Body of pancreas (tissue), 4 donors: ENCODE measurements around the gene MMP11. TPM values are rescaled to one million over a fixed set of nuclear protein-coding genes. Genes with fewer than 3 reads are reported as not detected.

Experiments used
- ATAC-seq: fragments of 150-250 bp; one replicate; pipeline ENCODE4 v1.9.1; 2016
- DNase-seq, 4 donors: peaks; one replicate each; pipeline ENCODE4 v3.0.0-alpha.2; 2019
- H3K27ac ChIP-seq, 4 donors: fragments of 200-600 bp; sonication (generic); 1 replicate in 3 of 4; 2 replicates in 1 of 4; pipeline versions ENCODE4 v1.5.1 to v1.6.1; 2016 to 2019; ENCODE audit warnings: mild to moderate bottlenecking in 1 of 4, mixed read lengths in 1 of 4, moderate library complexity in 1 of 4
- H3K27me3 ChIP-seq, 2 donors: fragments of 200-600 bp; sonication (generic); one replicate each; pipeline ENCODE4 v1.6.0; 2016; ENCODE audit warnings: mild to moderate bottlenecking in 1 of 2
- H3K36me3 ChIP-seq, 2 donors: fragments of 200-600 bp; sonication (generic); replicated peaks in 1 of 2; 2 replicates each; pipeline ENCODE4 v1.5.1; 2016; ENCODE audit warnings: low read depth in 2 of 2; ENCODE audit not compliant: insufficient read depth in 1 of 2
- H3K4me1 ChIP-seq: fragments of 200-600 bp; sonication (generic); one replicate; pipeline ENCODE4 v1.6.0; 2016
- H3K4me3 ChIP-seq, 2 donors: fragments of 200-600 bp; sonication (generic); 1 replicate in 1 of 2; 2 replicates in 1 of 2; pipeline ENCODE4 v1.5.1; 2016 to 2019
- H3K9me3 ChIP-seq, 3 donors: fragments of 200-600 bp; sonication (generic); 1 replicate in 2 of 3; 2 replicates in 1 of 3; pipeline ENCODE4 v1.5.1; 2016
- CTCF ChIP-seq, 7 experiments: fragments of 450-650 bp in 4 of 7; fragments of 200-600 bp in 3 of 7; sonication (generic) in 3 of 7; IDR thresholded peaks; one replicate each; pipeline ENCODE4 v1.5.1; 2016 to 2019; ENCODE audit warnings: antibody characterized with exemption in 7 of 7
- POLR2A ChIP-seq, 3 donors: fragments of 450-650 bp; IDR thresholded peaks; one replicate each; pipeline ENCODE4 v1.6.1; 2016; ENCODE audit warnings: antibody characterized with exemption in 3 of 3, mild to moderate bottlenecking in 2 of 3
- WGBS, 2 donors: methylation state at CpG; one replicate each; pipeline ENCODE4 v1.1.5; 2017; 5-methylcytosine and 5-hydroxymethylcytosine counted together
- intact Hi-C: fragments of 100-400 bp; cut with DNase I; formaldehyde crosslinking; loops from one replicate; pipeline ENCODE4 v1.15.1; 2023
- total RNA-seq, 2 donors: library from RNA; depleted of rRNA; stranded (reverse); fragments of >200 nt; gene quantifications; one replicate each; pipeline ENCODE4 v1.1.0, GENCODE V29; 2016

Gene MMP11
- total RNA-seq, 2 donors from 2014 or later = 1.0 to 2.0 TPM

- Histone ChIP-seq H3K27me3 (no peaks in the 10 kb centered on the region), H3K27ac (no peak overlapping the region), H3K9me3 (no peaks in the 10 kb centered on the region), H3K4me1 (peaks cover 3% of the 10 kb centered on the region), H3K36me3 (no peaks in the 10 kb centered on the region), H3K4me3 (no peak overlapping the region)
- intact Hi-C loops = no loop called here
- WGBS, 2 donors = 55 to 85% methylated on average over 4 of the region's 4 CpGs
- DNase-seq (no peak), ATAC-seq (no peak)
- TF ChIP-seq CTCF (IDR thresholded peaks at IDR 0.05) = no peak
- TF ChIP-seq POLR2A (IDR thresholded peaks at IDR 0.05) = no peak
These were observed 15.8 kb upstream of the MMP11 start for GRCh38 chr22:23756891-23757290.

GRCh38 chr22:23759566-23759965 lies 13.1 kb upstream of the MMP11 start:
- no peak for ATAC-seq
- no peak overlapping the region for H3K27ac ChIP-seq
- WGBS, 2 donors = 82 to 83% methylated on average over 4 of the region's 4 CpGs

GRCh38 chr22:23760056-23760455 lies 12.6 kb upstream of the MMP11 start:
- intact Hi-C loops = loop anchor here (5.0 kb wide), 1 partner anchor 87 kb away; no protein-coding TSS in a partner anchor
- no peak overlapping the region for H3K27ac ChIP-seq
- no peak overlapping the region for H3K4me3 ChIP-seq
- ATAC-seq = no peak
- no peaks in the 10 kb centered on the region for H3K4me1 ChIP-seq
- H3K36me3 ChIP-seq = no peaks in the 10 kb centered on the region
- TF ChIP-seq POLR2A (IDR thresholded peaks at IDR 0.05) (no peak), CTCF (IDR thresholded peaks at IDR 0.05) (no peak)
- no peaks in the 10 kb centered on the region for H3K9me3 ChIP-seq
- WGBS, 2 donors = 81 to 92% methylated on average over 5 to 6 of the region's 6 CpGs
- H3K27me3 ChIP-seq = no peaks in the 10 kb centered on the region
- DNase-seq = no peak

More at GRCh38 chr22:23759566-23759965, 13.1 kb upstream of the MMP11 start:
- TF ChIP-seq POLR2A (IDR thresholded peaks at IDR 0.05) = no peak
- TF ChIP-seq CTCF (IDR thresholded peaks at IDR 0.05) = no peak
- Histone ChIP-seq H3K36me3 (no peaks in the 10 kb centered on the region), H3K9me3 (no peaks in the 10 kb centered on the region), H3K4me1 (no peaks in the 10 kb centered on the region), H3K27me3 (no peaks in the 10 kb centered on the region), H3K4me3 (no peak overlapping the region)
- DNase-seq = no peak
- intact Hi-C loops = no loop called here

- Histone ChIP-seq H3K27ac (no peak within 1 kb of the TSS), H3K4me1 (peaks cover 15% of the 10 kb centered on the region), H3K27me3 (no peaks in the 10 kb centered on the region), H3K4me3 (no peak within 1 kb of the TSS), H3K9me3 (no peaks in the 10 kb centered on the region), H3K36me3 (no peaks in the 10 kb centered on the region)
- intact Hi-C loops = loop anchor here (5.0 kb wide), 1 partner anchor 84 kb away; no protein-coding TSS in a partner anchor
- 68 to 76% methylated on average over 20 to 22 of the region's 23 CpGs for WGBS, 2 donors
- TF ChIP-seq POLR2A (IDR thresholded peaks at IDR 0.05) (no peak), CTCF (IDR thresholded peaks at IDR 0.05) (no peak)
- no peak for ATAC-seq
- no peak for DNase-seq
These were observed 9.6 kb upstream of the MMP11 start, which contains the start of gene C22orf15 for GRCh38 chr22:23762842-23763578. Gene C22orf15, plus strand, starts transcription at chr22:23762990. Its CDS starts 317 bp downstream, at chr22:23763307.

- H3K4me3 ChIP-seq = no peak overlapping the region
- TF ChIP-seq POLR2A (IDR thresholded peaks at IDR 0.05) (no peak), CTCF (IDR thresholded peaks at IDR 0.05) (no peak)
- no peak for DNase-seq
- intact Hi-C loops = loop anchor here (5.0 kb wide), 1 partner anchor 84 kb away; no protein-coding TSS in a partner anchor
- WGBS, 2 donors = 60 to 77% methylated on average over 1 to 10 of the region's 17 CpGs
- H3K27ac ChIP-seq = no peak overlapping the region
- H3K4me1 ChIP-seq = peaks cover 18% of the 10 kb centered on the region
- no peaks in the 10 kb centered on the region for H3K9me3 ChIP-seq
- no peaks in the 10 kb centered on the region for H3K27me3 ChIP-seq
- no peaks in the 10 kb centered on the region for H3K36me3 ChIP-seq
- ATAC-seq = no peak
These were observed 9.1 kb upstream of the MMP11 start for GRCh38 chr22:23763579-23763945.
